OCI-LY7 (cell line): ENCODE measurements around the gene MTOR. TPM values are rescaled to one million over a fixed set of nuclear protein-coding genes. Genes with fewer than 3 reads are reported as not detected.

Experiments
- BruUV-seq: library from RNA; stranded (reverse); fragments of 400-500 nt; replicated peaks from 2 replicates; lab custom pipeline; 2021; lab: Mats Ljungman, UMichigan
- CTCF ChIA-PET: fragments of 300-600 bp; sonication (Branson Sonifier 250); formaldehyde crosslinking; loops from one replicate; lab custom pipeline; 2022; ENCODE audit warnings: antibody characterized with exemption; ENCODE audit not compliant: unreplicated experiment; lab: Charles Lee
- POLR2A ChIA-PET: fragments of 300-600 bp; sonication (Branson Sonifier 250); formaldehyde crosslinking; loops from one replicate; lab custom pipeline; 2022; ENCODE audit warnings: antibody characterized with exemption; lab: Charles Lee
- DNase-seq: peaks from one replicate; pipeline ENCODE4 v3.0.0-alpha.2; 2015; ENCODE audit warnings: low spot score
- H2AFZ ChIP-seq: fragments of 200-600 bp; sonication (generic), shearing (Covaris generic); 2 replicates; pipeline ENCODE4 v1.6.1; 2014; ENCODE audit warnings: mild to moderate bottlenecking, antibody characterized with exemption, low read length, moderate library complexity
- H3K27ac ChIP-seq: fragments of 200-600 bp; sonication (generic); 2 replicates; pipeline ENCODE4 v1.5.1; 2014; ENCODE audit warnings: mixed run types, low read depth, mild to moderate bottlenecking, moderate library complexity, low read length, inconsistent platforms; ENCODE audit not compliant: poor library complexity, severe bottlenecking
- H3K36me3 ChIP-seq: fragments of 200-600 bp; sonication (generic); 2 replicates; pipeline ENCODE4 v1.6.1; 2014; ENCODE audit warnings: mild to moderate bottlenecking, antibody characterized with exemption, low read length, moderate library complexity, mixed read lengths; ENCODE audit not compliant: insufficient read depth
- H3K4me1 ChIP-seq: fragments of 200-600 bp; sonication (generic); 2 replicates; pipeline ENCODE4 v1.5.1; 2014; ENCODE audit warnings: mild to moderate bottlenecking, low read length; ENCODE audit not compliant: insufficient read depth, poor library complexity, severe bottlenecking
- H3K4me2 ChIP-seq: fragments of 200-600 bp; sonication (generic); 2 replicates; pipeline ENCODE4 v1.6.1; 2014; ENCODE audit warnings: mild to moderate bottlenecking, low read length
- H3K4me3 ChIP-seq: fragments of 200-600 bp; sonication (generic); 2 replicates; pipeline ENCODE4 v1.5.1; 2014; ENCODE audit warnings: mild to moderate bottlenecking, low read depth, low read length; ENCODE audit not compliant: poor library complexity, severe bottlenecking
- H3K79me2 ChIP-seq: fragments of 200-600 bp; sonication (generic); 2 replicates; pipeline ENCODE4 v1.6.1; 2016; ENCODE audit warnings: low read depth, mild to moderate bottlenecking, low read length, moderate library complexity, mixed read lengths; ENCODE audit not compliant: insufficient read depth
- H3K9me2 ChIP-seq: fragments of 200-600 bp; sonication (generic); 2 replicates; pipeline ENCODE4 v1.6.1; 2016; ENCODE audit warnings: mild to moderate bottlenecking, low read length, mixed read lengths; ENCODE audit not compliant: insufficient read depth
- H3K9me3 ChIP-seq: fragments of 200-600 bp; sonication (generic); 2 replicates; pipeline ENCODE4 v1.6.1; 2014; ENCODE audit warnings: mild to moderate bottlenecking, mixed run types, low read length, mixed read lengths
- H4K20me1 ChIP-seq: fragments of 200-600 bp; sonication (generic); 2 replicates; pipeline ENCODE4 v1.6.1; 2014; ENCODE audit warnings: mild to moderate bottlenecking, antibody characterized with exemption, low read length, moderate library complexity, mixed read lengths; ENCODE audit not compliant: insufficient read depth
- CTCF ChIP-seq: fragments of 200-600 bp; sonication (generic); conservative IDR thresholded peaks from 2 replicates; pipeline ENCODE4 v1.5.1; 2014; ENCODE audit warnings: mild to moderate bottlenecking, antibody characterized with exemption, low read length, moderate library complexity, mixed read lengths
- EZH2phosphoT487 ChIP-seq: fragments of 200-600 bp; sonication (generic); IDR thresholded peaks from 2 replicates; pipeline ENCODE4 v1.6.1; 2018; ENCODE audit warnings: low read depth, borderline replicate concordance, mild to moderate bottlenecking, mixed run types, antibody characterized with exemption, low read length, moderate library complexity, mixed read lengths
- intact Hi-C: fragments of 100-400 bp; cut with micrococcal nuclease; formaldehyde crosslinking; loops from one replicate; pipeline ENCODE4 v1.10.0; 2022; ENCODE audit not compliant: unreplicated experiment
- total RNA-seq, 2 experiments: library from RNA; depleted of rRNA in 1 of 2; stranded (reverse); fragments of >200 nt in 1 of 2; shearing (Covaris generic) in 1 of 2; gene quantifications; 2 replicates each; pipeline ENCODE4 v1.2.3, GENCODE V29; 2014 to 2022

MTOR gene
- total RNA-seq, 2 experiments from 2014 or later = 41.1 to 58.6 TPM

GRCh38 chr1:11216074-11216473 lies 46.3 kb downstream of the MTOR start:
- Histone ChIP-seq H2AFZ (no peak overlapping the region), H3K27ac (no peak overlapping the region), H3K4me2 (no peak overlapping the region), H3K4me3 (no peak overlapping the region), H3K4me1 (no peaks in the 10 kb centered on the region), H3K9me2 (no peaks in the 10 kb centered on the region), H3K36me3 (peaks cover 95% of the 10 kb centered on the region), H3K9me3 (no peaks in the 10 kb centered on the region), H3K79me2 (no peaks in the 10 kb centered on the region), H4K20me1 (no peaks in the 10 kb centered on the region)
- TF ChIP-seq CTCF (no peak), EZH2phosphoT487 (no peak)
- no peak for DNase-seq
- BruUV-seq = no TSS peak
- ChIA-PET POLR2A (interaction anchor here (1.2 to 1.4 kb wide), 2 partner anchors 9 to 13 kb away, joined by 3 to 4 read pairs; no protein-coding TSS in a partner anchor), CTCF (no interaction called here)
- intact Hi-C loops = no loop called here

- ChIA-PET POLR2A (interaction anchor here (1.2 kb wide), 1 partner anchor 9 kb away, joined by 3 read pairs; no protein-coding TSS in a partner anchor), CTCF (no interaction called here)
- TF ChIP-seq CTCF = no peak
- TF ChIP-seq EZH2phosphoT487 = no peak
- H3K27ac ChIP-seq = no peak overlapping the region
- no peak for DNase-seq
- no peak overlapping the region for H3K4me2 ChIP-seq
- H4K20me1 ChIP-seq = no peaks in the 10 kb centered on the region
- H3K9me2 ChIP-seq = no peaks in the 10 kb centered on the region
- peaks cover 98% of the 10 kb centered on the region for H3K36me3 ChIP-seq
- no peak overlapping the region for H2AFZ ChIP-seq
- H3K4me3 ChIP-seq = no peak overlapping the region
- H3K79me2 ChIP-seq = no peaks in the 10 kb centered on the region
- no peaks in the 10 kb centered on the region for H3K4me1 ChIP-seq
- intact Hi-C loops = no loop called here
- BruUV-seq = no TSS peak
- no peaks in the 10 kb centered on the region for H3K9me3 ChIP-seq
Measured at GRCh38 chr1:11215381-11216005, 46.9 kb downstream of the MTOR start.

GRCh38 chr1:11214698-11215380 lies 47.5 kb downstream of the MTOR start:
- POLR2A ChIA-PET = no interaction called here
- Histone ChIP-seq H3K36me3 (peaks cover 98% of the 10 kb centered on the region), H3K9me2 (no peaks in the 10 kb centered on the region), H3K4me2 (no peak overlapping the region), H3K4me3 (no peak overlapping the region), H3K9me3 (no peaks in the 10 kb centered on the region), H4K20me1 (no peaks in the 10 kb centered on the region), H3K4me1 (no peaks in the 10 kb centered on the region), H3K79me2 (no peaks in the 10 kb centered on the region), H2AFZ (no peak overlapping the region), H3K27ac (no peak overlapping the region)
- TF ChIP-seq CTCF (no peak), EZH2phosphoT487 (no peak)
- BruUV-seq = no TSS peak
- intact Hi-C loops = no loop called here
- CTCF ChIA-PET = no interaction called here
- DNase-seq = no peak
